Measurements from ENCODE around the gene MCTP1. TPM values are rescaled to one million over a fixed set of nuclear protein-coding genes. Genes with fewer than 3 reads are reported as not detected.

Gene MCTP1
- total RNA-seq, 4 donors from 2014 or later = 3.5 to 19.8 (median 5.8) TPM

- DNase-seq = no peak
- no peak for TF ChIP-seq POLR2A (IDR thresholded peaks at IDR 0.05)
- peak in 2 of 6 experiments; percentile 25 for TF ChIP-seq CTCF (IDR thresholded peaks at IDR 0.05)
- Histone ChIP-seq H3K9me3 (no peaks in the 10 kb centered on the region), H3K4me3 (peak overlapping the region; percentile 45 to 73 (median 51)), H3K27me3 (peaks cover 5 to 92% (median 9%) of the 10 kb centered on the region in 4 donors), H3K4me1 (peaks cover 15 to 27% (median 22%) of the 10 kb centered on the region in 3 donors), H3K36me3 (no peaks in the 10 kb centered on the region), H3K27ac (no peak overlapping the region)
- intact Hi-C loops (cut with DNase I) = no loop called here
- 0% methylated on average over 9 to 11 of the region's 89 CpGs for WGBS, 2 donors
These were observed 928 bp downstream of the MCTP1 start for GRCh38 chr5:95283761-95284571.

GRCh38 chr5:95283022-95283615 lies 1.8 kb downstream of the MCTP1 start:
- Histone ChIP-seq H3K4me3 (peak overlapping the region in 3 of 4 donors; percentile 50 to 73 (median 52)), H3K4me1 (peaks cover 15 to 27% (median 22%) of the 10 kb centered on the region in 3 donors), H3K27ac (no peak overlapping the region), H3K27me3 (peaks cover 5 to 90% (median 9%) of the 10 kb centered on the region in 4 donors), H3K9me3 (no peaks in the 10 kb centered on the region), H3K36me3 (no peaks in the 10 kb centered on the region)
- 21 to 22% methylated on average over 10 of the region's 10 CpGs for WGBS, 2 donors
- no peak for DNase-seq
- intact Hi-C loops (cut with DNase I) = no loop called here
- no peak for TF ChIP-seq CTCF (IDR thresholded peaks at IDR 0.05)
- no peak for TF ChIP-seq POLR2A (IDR thresholded peaks at IDR 0.05)

- no peak for DNase-seq
- 61 to 67% methylated on average over 2 of the region's 2 CpGs for WGBS, 2 donors
- no peaks in the 10 kb centered on the region for H3K9me3 ChIP-seq
- H3K27ac ChIP-seq = no peak overlapping the region
- no peaks in the 10 kb centered on the region for H3K36me3 ChIP-seq
- H3K4me1 ChIP-seq = peaks cover 15 to 27% (median 22%) of the 10 kb centered on the region in 3 donors
- no peak overlapping the region for H3K4me3 ChIP-seq
- intact Hi-C loops (cut with DNase I) = no loop called here
- peaks cover 5 to 73% (median 9%) of the 10 kb centered on the region in 4 donors for H3K27me3 ChIP-seq
- TF ChIP-seq CTCF (IDR thresholded peaks at IDR 0.05) (no peak), POLR2A (IDR thresholded peaks at IDR 0.05) (no peak)
These were observed 3.7 kb downstream of the MCTP1 start for GRCh38 chr5:95281226-95281625.

- Histone ChIP-seq H3K27ac (no peak overlapping the region), H3K4me1 (peaks cover 15 to 26% (median 22%) of the 10 kb centered on the region in 3 donors), H3K4me3 (no peak overlapping the region), H3K27me3 (peaks cover 5 to 66% (median 9%) of the 10 kb centered on the region in 4 donors), H3K36me3 (no peaks in the 10 kb centered on the region), H3K9me3 (no peaks in the 10 kb centered on the region)
- 59 to 60% methylated on average over 8 of the region's 8 CpGs for WGBS, 2 donors
- intact Hi-C loops (cut with DNase I) = no loop called here
- DNase-seq = no peak
- TF ChIP-seq CTCF (IDR thresholded peaks at IDR 0.05) (no peak), POLR2A (IDR thresholded peaks at IDR 0.05) (no peak)
These were observed 4.3 kb downstream of the MCTP1 start for GRCh38 chr5:95280401-95281095.
